ENCODE results near the gene ARID5B. TPM values are rescaled to one million over a fixed set of nuclear protein-coding genes. Genes with fewer than 3 reads are reported as not detected.

The ARID5B gene
- total RNA-seq, 3 donors from 2014 or later, result 21.9 to 34.1 (median 22.4) TPM

DNA sequence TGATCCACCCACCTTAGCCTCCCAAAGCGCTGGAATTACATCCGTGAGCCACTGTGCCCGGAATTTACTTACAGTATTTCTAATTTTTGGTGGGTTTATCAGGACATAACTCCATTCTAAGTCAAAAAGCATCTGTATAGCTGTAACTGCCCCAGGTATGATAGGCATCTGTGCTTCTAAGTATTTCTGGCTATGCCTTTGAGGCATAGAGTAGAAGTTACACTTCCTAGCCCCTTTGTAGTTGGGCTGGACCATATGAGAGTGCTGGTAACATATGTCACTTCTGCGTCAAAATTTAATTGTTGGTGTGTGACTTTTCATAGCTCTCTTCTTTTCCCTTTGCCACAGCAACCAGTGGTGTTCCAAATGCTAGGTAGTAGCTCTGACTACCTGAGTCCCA lies 213.8 kb downstream of the ARID5B start:
- TF ChIP-seq, protein P1, sequence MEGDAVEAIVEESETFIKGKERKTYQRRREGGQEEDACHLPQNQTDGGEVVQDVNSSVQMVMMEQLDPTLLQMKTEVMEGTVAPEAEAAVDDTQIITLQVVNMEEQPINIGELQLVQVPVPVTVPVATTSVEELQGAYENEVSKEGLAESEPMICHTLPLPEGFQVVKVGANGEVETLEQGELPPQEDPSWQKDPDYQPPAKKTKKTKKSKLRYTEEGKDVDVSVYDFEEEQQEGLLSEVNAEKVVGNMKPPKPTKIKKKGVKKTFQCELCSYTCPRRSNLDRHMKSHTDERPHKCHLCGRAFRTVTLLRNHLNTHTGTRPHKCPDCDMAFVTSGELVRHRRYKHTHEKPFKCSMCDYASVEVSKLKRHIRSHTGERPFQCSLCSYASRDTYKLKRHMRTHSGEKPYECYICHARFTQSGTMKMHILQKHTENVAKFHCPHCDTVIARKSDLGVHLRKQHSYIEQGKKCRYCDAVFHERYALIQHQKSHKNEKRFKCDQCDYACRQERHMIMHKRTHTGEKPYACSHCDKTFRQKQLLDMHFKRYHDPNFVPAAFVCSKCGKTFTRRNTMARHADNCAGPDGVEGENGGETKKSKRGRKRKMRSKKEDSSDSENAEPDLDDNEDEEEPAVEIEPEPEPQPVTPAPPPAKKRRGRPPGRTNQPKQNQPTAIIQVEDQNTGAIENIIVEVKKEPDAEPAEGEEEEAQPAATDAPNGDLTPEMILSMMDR (IDR thresholded peaks at IDR 0.05), result no peak
- Histone ChIP-seq H3K4me1 (ENCODE audit: low read depth) (no peaks in the 10 kb centered on the region), H3K4me3 (no peak overlapping the region), H3K36me3 (ENCODE audit: low read depth) (no peaks in the 10 kb centered on the region), H3K9me3 (no peaks in the 10 kb centered on the region)
- DNase-seq, result no peak
- ATAC-seq, result no peak
- intact Hi-C loops (cut with DNase I, micrococcal nuclease), result no loop called here

DNA sequence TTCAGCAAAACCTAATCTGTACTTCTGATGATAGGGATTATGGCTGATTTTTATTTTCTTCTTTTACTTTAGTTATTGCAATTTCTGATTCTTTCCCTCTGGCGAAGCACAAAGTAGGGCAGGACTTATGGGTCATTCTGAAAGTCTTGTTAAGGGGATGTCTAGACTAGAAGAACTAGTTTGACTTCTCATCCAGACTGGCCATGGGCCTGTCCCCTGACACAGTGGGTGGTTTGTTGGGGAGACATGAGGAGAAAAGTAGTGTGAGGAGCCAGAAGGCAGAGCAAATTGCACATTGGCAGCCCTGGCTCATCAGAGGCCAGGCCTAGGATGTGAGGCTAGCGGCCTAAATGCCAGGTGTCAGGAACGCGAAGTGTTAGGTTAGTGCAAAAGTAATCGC lies 214.3 kb downstream of the ARID5B start:
- DNase-seq (no peak), ATAC-seq (no peak)
- no peaks in the 10 kb centered on the region for H3K9me3 ChIP-seq
- no peaks in the 10 kb centered on the region for H3K4me1 ChIP-seq (ENCODE audit: low read depth)
- H3K4me3 ChIP-seq, result no peak overlapping the region
- no peaks in the 10 kb centered on the region for H3K36me3 ChIP-seq (ENCODE audit: low read depth)
- TF ChIP-seq, protein P1 (IDR thresholded peaks at IDR 0.05), result no peak
- intact Hi-C loops (cut with DNase I, micrococcal nuclease), result no loop called here

DNA sequence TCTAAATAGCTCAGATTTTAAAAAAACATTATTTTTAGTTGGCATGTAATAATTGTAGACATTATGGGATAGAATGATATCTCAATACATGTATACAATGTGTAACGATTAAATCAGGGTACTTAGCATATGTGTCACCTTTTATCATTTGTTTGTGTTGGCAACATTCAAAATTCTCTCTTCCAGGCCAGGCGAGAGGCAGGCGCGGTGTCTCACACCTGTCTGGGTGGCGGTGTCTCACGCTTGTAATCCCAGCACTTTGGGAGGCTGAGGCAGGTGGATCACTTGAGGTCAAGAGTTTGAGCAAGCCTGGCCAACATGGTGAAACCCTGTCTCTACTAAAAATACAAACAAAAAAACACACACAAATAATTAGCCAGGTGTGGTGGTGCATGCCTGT lies 215.4 kb downstream of the ARID5B start:
- no peaks in the 10 kb centered on the region for H3K9me3 ChIP-seq
- no peaks in the 10 kb centered on the region for H3K36me3 ChIP-seq (ENCODE audit: low read depth)
- DNase-seq (no peak), ATAC-seq (peak; percentile 78)
- H3K4me3 ChIP-seq, result no peak overlapping the region
- H3K4me1 ChIP-seq (ENCODE audit: low read depth), result no peaks in the 10 kb centered on the region
- intact Hi-C loops (cut with DNase I, micrococcal nuclease), result no loop called here
- TF ChIP-seq, protein P1 (IDR thresholded peaks at IDR 0.05), result no peak

DNA sequence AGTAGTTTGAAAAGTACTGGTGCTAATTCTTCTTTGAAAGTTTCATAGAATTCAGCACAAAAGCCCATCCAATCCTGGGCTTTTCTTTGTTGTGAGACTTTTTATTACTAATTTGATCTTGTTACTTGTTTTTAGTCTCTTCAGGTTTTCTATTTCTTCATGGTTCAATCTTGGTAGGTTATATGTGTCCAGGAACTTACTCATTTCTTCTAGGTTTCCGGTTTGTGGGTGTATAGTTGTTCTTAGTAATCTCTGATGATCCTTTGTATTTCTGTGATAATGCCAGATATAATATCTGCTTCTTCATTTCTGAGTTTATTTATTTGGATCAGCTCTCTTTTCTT lies 219.7 kb downstream of the ARID5B start:
- intact Hi-C loops (cut with DNase I, micrococcal nuclease), result no loop called here
- H3K36me3 ChIP-seq (ENCODE audit: low read depth), result no peaks in the 10 kb centered on the region
- DNase-seq, result no peak
- no peak for ATAC-seq
- no peak overlapping the region for H3K4me3 ChIP-seq
- TF ChIP-seq, protein P1 (IDR thresholded peaks at IDR 0.05), result no peak
- H3K4me1 ChIP-seq (ENCODE audit: low read depth), result no peaks in the 10 kb centered on the region
- peaks cover 3% of the 10 kb centered on the region for H3K9me3 ChIP-seq

- intact Hi-C loops (cut with DNase I, micrococcal nuclease), result no loop called here
- TF ChIP-seq, protein P1 (IDR thresholded peaks at IDR 0.05), result no peak
- H3K4me1 ChIP-seq (ENCODE audit: low read depth), result no peaks in the 10 kb centered on the region
- DNase-seq (no peak), ATAC-seq (no peak)
- no peak overlapping the region for H3K4me3 ChIP-seq
- H3K36me3 ChIP-seq (ENCODE audit: low read depth), result no peaks in the 10 kb centered on the region
- H3K9me3 ChIP-seq, result peaks cover under 1% of the 10 kb centered on the region
These were observed 226.5 kb downstream of the ARID5B start for GRCh38 chr10:62127975-62128374.

- ATAC-seq, result no peak
- no peak for DNase-seq
- intact Hi-C loops (cut with DNase I, micrococcal nuclease), result no loop called here
- Histone ChIP-seq H3K36me3 (ENCODE audit: low read depth) (no peaks in the 10 kb centered on the region), H3K4me3 (no peak overlapping the region), H3K9me3 (no peaks in the 10 kb centered on the region), H3K4me1 (ENCODE audit: low read depth) (no peaks in the 10 kb centered on the region)
- TF ChIP-seq, protein P1 (IDR thresholded peaks at IDR 0.05), result no peak
These were observed 229.4 kb downstream of the ARID5B start for GRCh38 chr10:62130948-62131347.

All from mucosa of descending colon (tissue), 3 donors.